Chondrocyte (in vitro differentiated cells): ENCODE data around the gene FER. TPM values are rescaled to one million over a fixed set of nuclear protein-coding genes. Genes with fewer than 3 reads are reported as not detected.

Experiments used
- DNase-seq: peaks from one replicate; pipeline ENCODE4 v3.0.0; 2021; ENCODE audit warnings: mixed read lengths, low spot score
- H3K27ac Mint-ChIP-seq: one replicate; pipeline ENCODE4 v1.8.0; 2021; ENCODE audit warnings: mild to moderate bottlenecking, moderate library complexity, mixed read lengths; ENCODE audit not compliant: unreplicated experiment
- H3K27me3 Mint-ChIP-seq: 2 replicates; pipeline ENCODE4 v1.8.0; 2021; ENCODE audit warnings: low read depth, mixed read lengths
- H3K36me3 Mint-ChIP-seq: 2 replicates; pipeline ENCODE4 v1.8.0; 2021; ENCODE audit warnings: low read depth, mixed read lengths
- H3K4me1 Mint-ChIP-seq: 2 replicates; pipeline ENCODE4 v1.8.0; 2021; ENCODE audit warnings: low read depth, mild to moderate bottlenecking, mixed read lengths
- H3K4me3 Mint-ChIP-seq: one replicate; pipeline ENCODE4 v1.8.0; 2021; ENCODE audit warnings: mild to moderate bottlenecking, moderate library complexity, mixed read lengths; ENCODE audit not compliant: unreplicated experiment
- H3K9me3 Mint-ChIP-seq: 2 replicates; pipeline ENCODE4 v1.8.0; 2021; ENCODE audit warnings: low read depth, mixed read lengths
- CTCF ChIP-seq: fragments of 200-600 bp; sonication (generic); IDR thresholded peaks from 2 replicates; pipeline ENCODE4 v1.5.0; 2021; ENCODE audit warnings: antibody characterized with exemption, mild to moderate bottlenecking, moderate library complexity
- total RNA-seq: library from RNA; stranded (reverse); gene quantifications from 3 replicates; pipeline ENCODE4 v1.2.1, GENCODE V29; 2021

FER gene
- total RNA-seq, 1 donor from 2014 or later, result 23.5 TPM

GRCh38 chr5:109155625-109156024 lies 407.9 kb downstream of the FER start:
- H3K4me3 Mint-ChIP-seq, result no peak overlapping the region
- DNase-seq, result no peak
- no peak for TF ChIP-seq CTCF
- no peaks in the 10 kb centered on the region for H3K27me3 Mint-ChIP-seq
- no peaks in the 10 kb centered on the region for H3K9me3 Mint-ChIP-seq
- H3K36me3 Mint-ChIP-seq, result no peaks in the 10 kb centered on the region
- no peaks in the 10 kb centered on the region for H3K4me1 Mint-ChIP-seq
- H3K27ac Mint-ChIP-seq, result no peak overlapping the region

DNA sequence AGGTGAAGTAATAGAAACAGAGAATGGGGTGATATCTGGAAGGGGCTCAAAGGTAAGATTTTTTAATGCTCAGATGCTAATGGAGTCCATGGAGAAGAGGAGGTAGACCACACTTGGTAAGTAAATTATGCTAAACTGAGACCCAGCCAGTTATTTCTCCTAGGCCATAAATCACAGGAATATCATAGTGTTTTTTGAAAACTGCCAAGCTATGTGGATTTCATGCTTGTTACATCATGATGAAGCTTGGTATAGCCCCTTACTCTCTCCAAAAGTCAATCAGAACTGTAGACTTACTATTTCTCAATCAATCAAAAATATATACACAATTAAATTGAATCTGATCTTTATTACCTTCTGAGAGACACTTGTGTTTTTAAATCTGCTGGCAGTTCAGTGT lies 409.2 kb downstream of the FER start:
- Mint-ChIP-seq H3K27me3 (no peaks in the 10 kb centered on the region), H3K9me3 (no peaks in the 10 kb centered on the region), H3K4me3 (no peak overlapping the region), H3K27ac (no peak overlapping the region), H3K4me1 (peaks cover 4% of the 10 kb centered on the region), H3K36me3 (no peaks in the 10 kb centered on the region)
- TF ChIP-seq CTCF, result no peak
- no peak for DNase-seq

DNA sequence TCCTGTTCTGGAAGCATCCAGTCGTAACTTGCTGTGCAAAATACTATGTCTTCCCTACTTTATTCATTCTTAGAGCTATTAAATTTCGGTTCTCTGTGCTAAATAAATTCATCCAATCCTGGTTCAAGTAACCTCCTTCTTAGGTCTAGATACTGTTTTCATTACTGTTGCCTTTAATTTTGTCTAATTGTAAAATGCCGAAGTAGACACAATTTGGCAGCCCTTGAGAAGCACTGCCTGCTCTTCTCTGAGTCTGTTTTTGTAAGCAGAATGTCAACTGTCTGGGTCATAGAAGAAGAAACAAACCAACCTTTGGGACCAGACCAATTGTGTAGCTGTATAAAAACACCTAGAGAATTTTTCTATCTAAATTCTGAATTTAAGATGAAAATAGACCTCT lies 412.8 kb downstream of the FER start:
- Mint-ChIP-seq H3K36me3 (peaks cover 3% of the 10 kb centered on the region), H3K27ac (no peak overlapping the region), H3K27me3 (no peaks in the 10 kb centered on the region), H3K4me3 (no peak overlapping the region), H3K4me1 (peaks cover 12% of the 10 kb centered on the region), H3K9me3 (no peaks in the 10 kb centered on the region)
- no peak for TF ChIP-seq CTCF
- DNase-seq, result no peak

GRCh38 chr5:109161914-109162683 lies 414.4 kb downstream of the FER start:
- peak overlapping the region; percentile 28 for H3K27ac Mint-ChIP-seq
- DNase-seq, result no peak
- peaks cover 12% of the 10 kb centered on the region for H3K4me1 Mint-ChIP-seq
- TF ChIP-seq CTCF, result no peak
- H3K9me3 Mint-ChIP-seq, result no peaks in the 10 kb centered on the region
- H3K27me3 Mint-ChIP-seq, result no peaks in the 10 kb centered on the region
- H3K36me3 Mint-ChIP-seq, result peaks cover 3% of the 10 kb centered on the region
- no peak overlapping the region for H3K4me3 Mint-ChIP-seq

- H3K9me3 Mint-ChIP-seq, result no peaks in the 10 kb centered on the region
- no peaks in the 10 kb centered on the region for H3K27me3 Mint-ChIP-seq
- no peak for DNase-seq
- H3K27ac Mint-ChIP-seq, result no peak overlapping the region
- TF ChIP-seq CTCF, result no peak
- H3K4me1 Mint-ChIP-seq, result peaks cover 12% of the 10 kb centered on the region
- H3K4me3 Mint-ChIP-seq, result no peak overlapping the region
- H3K36me3 Mint-ChIP-seq, result peaks cover 3% of the 10 kb centered on the region
Observed at GRCh38 chr5:109163336-109163735, 415.6 kb downstream of the FER start.
